Measurements from ENCODE around the gene DCLRE1B.

- TF ChIP-seq CTCF (IDR thresholded peaks at IDR 0.05; ENCODE audit: low read length) (no peak), EZH2 (IDR thresholded peaks at IDR 0.05; ENCODE audit: borderline replicate concordance, low read length) (no peak)
Measured at GRCh38 chr1:113943028-113943811, 38.1 kb downstream of the DCLRE1B start.
